ENCODE results near the gene PSMD12.

PSMD12 gene

DNA sequence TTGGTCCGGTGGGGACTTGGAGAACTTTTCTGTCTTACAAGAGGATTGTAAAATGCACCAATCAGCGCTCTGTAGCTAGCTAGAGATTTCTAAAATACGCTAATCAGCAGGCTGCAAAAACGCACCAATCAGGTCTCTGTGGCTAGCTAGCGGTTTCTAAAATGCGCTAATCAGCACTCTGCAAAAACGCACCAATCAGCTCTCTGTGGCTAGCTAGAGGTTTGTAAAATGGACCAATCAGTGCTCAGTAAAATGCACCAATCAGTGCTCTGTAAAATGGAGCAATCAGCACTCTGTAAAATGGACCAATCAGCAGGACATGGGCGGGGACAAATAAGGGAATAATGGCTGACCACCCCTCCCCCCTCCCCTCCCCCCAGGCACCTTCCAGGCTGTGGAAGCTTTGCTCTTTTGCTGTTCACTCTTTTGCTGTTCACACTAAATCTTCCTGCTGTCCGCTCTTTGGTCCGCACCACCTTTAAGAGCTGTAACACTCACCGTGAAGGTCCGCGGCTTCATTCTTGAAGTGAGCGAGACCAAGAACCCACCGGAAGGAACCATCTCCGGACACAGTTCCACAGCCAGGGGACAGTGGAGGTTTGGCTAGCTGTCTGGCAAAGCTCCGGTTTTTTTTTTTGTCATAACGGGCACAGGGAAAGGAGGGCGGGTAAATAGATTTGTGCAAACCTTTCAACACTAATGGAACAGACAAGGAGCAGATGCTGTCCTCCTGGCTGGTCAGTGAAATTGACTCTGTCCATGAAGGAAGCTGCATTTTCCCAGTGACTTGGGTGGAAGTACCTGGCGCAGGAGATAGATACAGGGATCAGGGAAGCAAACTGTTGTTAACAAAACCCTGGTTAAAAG is 19.0 kb upstream of the PSMD12 start:
- DNase-seq: no peak

DNA sequence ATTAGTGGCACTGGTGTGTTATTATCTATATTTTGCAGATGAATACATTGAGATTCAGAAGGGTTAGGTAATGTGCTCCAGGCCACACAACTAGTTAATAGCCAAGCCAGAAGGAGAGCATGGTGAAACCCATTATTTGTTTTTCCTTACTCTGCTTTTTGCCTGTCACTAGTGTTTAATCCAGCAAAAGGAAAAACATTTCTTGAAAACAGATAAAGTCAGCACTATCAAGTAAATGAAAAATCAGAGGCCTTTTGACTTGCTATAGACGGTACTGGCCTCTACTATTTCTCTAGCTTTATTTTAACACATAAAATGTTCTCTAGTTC is 15.5 kb upstream of the PSMD12 start:
- no peak for DNase-seq

DNA sequence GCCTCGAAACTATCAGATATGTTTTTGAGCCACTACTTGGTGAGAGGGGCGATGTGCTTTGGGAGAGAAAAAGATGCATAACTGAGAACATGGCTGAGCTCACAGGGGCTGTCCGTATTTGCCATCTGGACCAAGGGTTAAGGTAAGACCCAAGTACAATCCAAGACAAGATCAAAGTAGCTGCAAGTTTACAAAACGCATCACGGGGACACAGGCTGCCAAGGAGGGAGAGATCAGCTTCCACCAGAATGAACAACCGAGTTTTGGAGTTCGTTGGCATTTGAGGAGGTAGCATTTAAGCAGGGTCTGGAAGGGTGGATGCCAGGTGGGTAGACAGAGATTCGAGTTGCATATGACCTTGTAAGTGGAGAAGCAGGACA is 12.9 kb upstream of the PSMD12 start:
- DNase-seq: no peak

DNA sequence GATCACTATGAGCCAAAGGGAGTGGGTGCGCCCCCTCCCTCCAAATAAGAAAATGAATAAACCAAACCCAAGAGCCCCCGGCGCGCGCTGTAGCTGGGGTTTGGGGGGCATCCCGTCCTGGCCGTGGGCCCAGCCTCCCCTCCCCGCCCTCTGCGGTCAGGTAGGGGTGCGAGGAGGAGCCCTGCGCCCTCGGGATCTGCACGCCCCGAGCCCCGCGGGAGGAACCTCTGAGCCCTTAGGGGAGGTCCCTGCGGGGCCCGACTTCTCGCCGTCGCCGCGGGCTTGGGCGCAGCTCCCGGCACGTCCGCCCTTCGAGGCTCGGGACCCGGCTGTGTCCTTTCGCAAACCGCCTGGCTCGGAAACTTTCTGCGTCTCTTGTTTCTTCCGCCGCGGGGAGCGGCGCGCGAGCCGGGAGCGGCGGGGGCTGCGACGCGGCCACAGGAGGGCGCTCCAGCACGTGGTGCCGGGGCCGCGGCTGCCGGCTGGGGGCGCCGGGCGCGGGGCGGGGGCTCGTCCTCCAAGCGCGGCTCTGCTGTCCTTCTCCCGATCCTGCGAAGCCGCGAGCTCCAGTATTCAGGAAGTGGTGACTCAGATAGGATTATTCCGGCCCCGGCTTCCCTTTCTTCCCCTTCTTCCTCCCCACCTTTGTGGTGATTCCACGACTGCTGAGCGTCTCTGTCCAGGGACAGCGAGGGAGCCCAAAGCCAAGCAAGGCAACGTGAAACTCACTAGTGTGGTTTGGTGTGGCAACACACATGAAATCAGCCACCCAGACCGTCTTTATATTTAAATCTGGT is 12.3 kb upstream of the PSMD12 start:
- peak; percentile 85 for DNase-seq

DNA sequence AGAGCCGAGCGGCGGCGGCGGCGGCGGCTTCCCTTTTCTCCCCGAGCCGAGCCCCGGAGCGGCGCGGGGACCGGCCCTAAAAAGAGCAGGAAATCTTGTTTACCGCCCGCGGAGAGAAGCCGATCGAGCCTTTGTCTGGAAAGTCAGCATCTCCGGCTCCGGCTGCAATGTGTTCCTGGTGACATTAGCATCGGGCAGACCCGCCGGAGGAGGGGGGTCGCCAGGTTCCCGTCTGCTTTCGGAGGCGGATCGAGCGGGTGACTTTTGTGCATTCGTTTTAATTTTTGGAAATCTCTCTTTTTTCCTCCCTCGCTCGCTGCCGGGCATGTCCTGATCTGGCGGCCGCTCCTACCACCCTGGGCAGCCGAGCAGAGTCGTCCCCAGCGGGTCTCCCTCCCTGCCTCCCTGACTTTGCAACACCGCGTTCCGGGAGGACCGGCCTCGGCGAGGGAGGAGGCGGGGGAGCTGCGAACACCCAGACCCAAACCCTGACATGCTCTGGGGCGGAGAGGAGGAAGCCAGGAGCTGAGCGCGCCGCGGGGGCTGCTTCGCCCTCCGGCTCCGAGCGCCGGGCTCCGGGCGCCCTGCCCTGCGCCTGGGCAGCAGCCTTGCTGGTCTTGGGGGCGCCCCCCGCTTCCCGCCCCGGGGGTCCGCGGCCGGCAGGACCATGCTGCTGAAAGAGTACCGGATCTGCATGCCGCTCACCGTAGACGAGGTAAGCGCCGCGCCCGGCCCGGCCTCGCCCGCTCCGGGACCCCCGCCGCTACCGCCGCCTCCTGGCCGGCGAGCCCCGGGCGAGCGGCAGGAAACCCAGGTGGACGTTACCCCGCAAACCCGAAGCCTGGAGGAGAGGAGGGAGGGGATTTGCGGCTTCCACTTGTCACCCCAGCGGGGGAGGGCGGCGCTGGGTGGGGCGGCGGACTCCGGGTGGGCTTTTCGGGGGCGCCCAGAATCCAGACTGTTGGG is 11.4 kb upstream of the PSMD12 start:
- DNase-seq: peak; percentile 60

GRCh38 chr17:67376737-67377487 is 10.5 kb upstream of the PSMD12 start, which contains the start of gene PITPNC1:
TSS of gene PITPNC1 (plus strand) at chr17:67377281.
- peak; percentile 91 for DNase-seq

DNA sequence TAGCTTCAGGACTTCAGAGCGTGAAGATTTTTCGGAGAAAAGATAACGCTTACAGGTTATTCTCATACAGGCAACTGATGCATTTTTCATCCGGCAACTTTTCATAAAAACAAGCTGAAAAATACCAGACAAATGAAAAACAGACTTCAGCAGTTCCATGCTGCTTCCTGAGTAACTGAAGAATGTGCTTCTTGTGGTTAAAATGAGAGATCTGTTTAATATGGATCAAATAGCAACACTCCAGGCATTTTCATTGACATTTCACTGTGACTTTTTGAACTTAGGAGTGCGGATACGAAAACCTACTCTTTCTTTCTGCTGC is 10.0 kb upstream of the PSMD12 start:
- no peak for DNase-seq

- DNase-seq: no peak
Observed at GRCh38 chr17:67375716-67376115, 9.3 kb upstream of the PSMD12 start.

DNA sequence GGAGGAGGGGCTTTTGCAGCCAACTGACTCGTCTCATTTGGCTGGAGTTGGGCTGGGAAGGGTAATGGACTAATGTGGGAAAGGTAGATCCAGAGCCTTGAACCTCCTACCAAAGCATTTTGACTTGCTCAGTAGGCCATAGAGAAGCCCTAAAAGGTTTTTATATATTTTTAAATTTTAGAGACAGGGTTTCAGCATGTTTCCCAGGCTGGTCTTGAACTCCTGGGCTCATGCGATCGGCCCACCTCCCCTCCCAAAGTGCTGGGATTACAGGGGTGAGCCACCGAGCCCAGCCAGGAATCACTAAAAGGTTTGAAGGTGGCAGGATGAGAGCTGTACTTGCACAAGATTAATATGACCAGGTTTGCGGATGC is 8.7 kb upstream of the PSMD12 start:
- DNase-seq: no peak

- DNase-seq: peak; percentile 86
Observed at GRCh38 chr17:67374329-67375053, 8.1 kb upstream of the PSMD12 start.

DNA sequence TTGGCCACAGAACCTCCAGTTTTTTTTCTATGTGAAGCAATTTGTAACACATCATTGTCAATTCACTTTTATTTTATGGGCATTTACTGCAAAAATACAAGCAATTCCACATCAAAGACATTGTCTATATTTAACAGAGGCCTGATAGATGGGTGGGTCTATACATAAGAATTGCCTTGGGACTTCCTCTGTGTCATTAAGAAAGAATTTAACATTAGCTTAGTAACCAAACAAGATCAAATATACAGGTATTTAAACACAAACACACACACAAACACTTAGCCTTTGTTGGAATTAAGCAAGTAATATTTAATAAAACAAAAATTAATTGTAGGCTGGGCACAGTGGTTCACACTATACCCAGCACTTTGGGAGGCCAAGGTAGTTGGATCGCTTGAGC is 6.4 kb upstream of the PSMD12 start:
- no peak for DNase-seq

DNA sequence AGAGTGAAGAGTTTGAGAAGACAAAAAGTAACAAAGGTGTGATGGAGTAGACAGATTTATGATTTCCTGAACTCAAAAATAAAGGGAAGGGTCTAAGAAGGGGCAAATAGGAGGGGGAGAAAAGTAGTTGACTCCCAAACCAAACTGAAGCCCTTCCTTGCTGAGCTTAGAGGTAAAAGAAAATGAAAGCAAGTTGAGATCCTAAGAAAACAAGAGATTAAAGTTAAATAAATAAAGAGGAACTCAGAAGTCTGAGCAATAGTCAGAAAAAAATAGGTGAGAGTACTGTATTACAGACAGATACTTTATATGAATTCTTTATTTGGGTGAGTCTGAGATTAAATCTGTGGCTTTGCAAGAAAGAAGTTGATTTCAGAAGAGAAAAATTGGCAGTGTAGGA is 3.3 kb upstream of the PSMD12 start:
- no peak for DNase-seq

GRCh38 chr17:67365738-67366192 is 612 bp downstream of the PSMD12 start:
- no peak for DNase-seq

GRCh38 chr17:67364847-67365737 is 1.3 kb downstream of the PSMD12 start:
- peak; percentile 57 for DNase-seq

DNA sequence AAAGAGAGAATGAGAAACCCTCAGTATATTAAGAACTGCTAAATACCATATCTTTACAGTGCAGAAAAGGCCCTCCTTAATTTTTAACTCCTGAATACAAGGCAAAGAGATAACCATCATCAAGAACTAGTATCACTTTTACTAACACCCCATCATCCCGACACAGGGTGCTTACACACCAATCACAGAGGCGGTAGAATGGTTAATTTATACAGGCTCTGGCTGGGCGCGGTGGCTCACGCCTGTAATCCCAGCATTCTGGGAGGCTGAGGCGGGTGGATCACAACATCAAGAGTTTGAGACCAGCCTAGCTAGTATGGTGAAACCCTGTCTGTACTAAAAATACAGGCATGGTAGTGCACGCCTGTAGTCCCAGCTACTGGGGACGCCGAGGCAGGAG is 4.2 kb downstream of the PSMD12 start:
- no peak for DNase-seq

GRCh38 chr17:67360880-67361279 is 5.5 kb downstream of the PSMD12 start:
- no peak for DNase-seq

- peak; percentile 23 for DNase-seq
Observed at GRCh38 chr17:67359960-67360791, 6.2 kb downstream of the PSMD12 start.

DNA sequence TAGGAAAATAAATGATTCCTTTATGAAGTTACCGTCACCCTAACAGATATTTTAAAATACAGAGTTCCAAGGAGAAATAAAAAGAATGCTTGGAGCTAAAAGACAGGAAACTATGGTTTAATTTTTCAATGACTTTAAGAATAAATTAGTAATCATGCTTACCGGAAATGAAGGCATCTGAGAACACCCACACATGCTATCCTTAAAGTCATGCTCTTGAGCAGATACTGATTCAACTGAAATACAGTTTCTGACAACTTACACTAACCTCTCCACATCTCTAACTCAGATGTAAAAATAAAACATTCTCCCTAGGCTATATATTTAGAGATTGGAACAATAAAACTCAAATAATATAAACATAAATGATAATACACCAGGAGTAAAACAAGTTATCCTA is 7.8 kb downstream of the PSMD12 start:
- no peak for DNase-seq

DNA sequence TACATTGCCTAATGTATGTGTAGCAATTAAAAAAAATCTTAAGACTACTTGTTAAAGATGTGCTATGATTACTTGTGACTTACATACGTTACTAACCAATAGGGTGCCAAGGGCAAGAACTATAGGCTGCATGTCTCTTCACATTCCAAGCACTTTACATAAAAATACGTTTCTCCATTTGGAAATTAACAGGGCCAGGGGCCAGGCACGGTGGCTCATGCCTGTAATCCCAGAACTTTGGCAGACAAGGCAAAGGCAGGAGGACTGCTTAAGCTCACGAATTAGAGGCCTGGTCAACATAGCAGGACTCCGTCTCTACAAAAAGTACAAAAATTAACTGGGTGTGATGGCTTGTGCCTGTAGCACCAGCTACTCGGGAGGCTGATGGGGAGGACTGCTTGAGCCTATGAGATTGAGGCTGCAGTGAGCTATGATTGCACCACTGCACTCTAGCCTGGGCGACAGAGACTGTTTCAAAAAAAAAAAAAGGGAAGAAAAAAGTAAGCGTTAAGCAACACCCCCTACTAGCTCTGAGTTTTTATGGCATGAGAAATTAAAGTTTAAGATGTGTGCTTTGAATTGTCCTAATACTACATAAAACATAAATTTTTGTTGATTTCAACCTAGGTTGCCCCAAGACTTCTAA is 12.3 kb downstream of the PSMD12 start:
- no peak for DNase-seq

All from RPMI8226 (cell line).